Omental fat pad (tissue), 4 donors: ENCODE data around the gene NPBWR2. TPM values are rescaled to one million over a fixed set of nuclear protein-coding genes. Genes with fewer than 3 reads are reported as not detected.

ENCODE experiments used
- ATAC-seq: fragments of 150-250 bp; one replicate; pipeline ENCODE4 v1.9.1; 2016; ENCODE audit warnings: mild to moderate bottlenecking, moderate library complexity; ENCODE audit not compliant: low FRiP score
- DNase-seq: peaks from one replicate; pipeline ENCODE4 v3.0.0-alpha.2; 2019; ENCODE audit warnings: low spot score
- CTCF ChIP-seq, 3 donors: fragments of 450-650 bp; IDR thresholded peaks; one replicate each; pipeline ENCODE4 v1.5.1; 2016 to 2017; ENCODE audit warnings: antibody characterized with exemption in 3 of 3, mild to moderate bottlenecking in 3 of 3, moderate library complexity in 2 of 3
- total RNA-seq, 4 donors: library from RNA; depleted of rRNA; stranded (reverse); fragments of >200 nt; gene quantifications; one replicate each; pipeline ENCODE4 v1.1.0, GENCODE V29; 2016

NPBWR2 gene
- total RNA-seq, 4 donors from 2014 or later, result not detected

- ATAC-seq, result no peak
- DNase-seq, result no peak
- no peak for TF ChIP-seq CTCF (IDR thresholded peaks at IDR 0.05)
Measured at GRCh38 chr20:64099086-64099786, 8.1 kb downstream of the NPBWR2 start.

GRCh38 chr20:64098471-64099013 is 8.8 kb downstream of the NPBWR2 start:
- DNase-seq, result no peak
- ATAC-seq, result no peak

GRCh38 chr20:64096535-64096934 is 10.8 kb downstream of the NPBWR2 start:
- ATAC-seq, result no peak
- no peak for DNase-seq
- TF ChIP-seq CTCF (IDR thresholded peaks at IDR 0.05), result no peak

More at GRCh38 chr20:64098471-64099013, 8.8 kb downstream of the NPBWR2 start:
- no peak for TF ChIP-seq CTCF (IDR thresholded peaks at IDR 0.05)

GRCh38 chr20:64095927-64096326 is 11.4 kb downstream of the NPBWR2 start:
- no peak for DNase-seq
- TF ChIP-seq CTCF (IDR thresholded peaks at IDR 0.05), result no peak

GRCh38 chr20:64095455-64095854 is 11.9 kb downstream of the NPBWR2 start:
- no peak for DNase-seq
- no peak for TF ChIP-seq CTCF (IDR thresholded peaks at IDR 0.05)
- ATAC-seq, result no peak

More at GRCh38 chr20:64095927-64096326, 11.4 kb downstream of the NPBWR2 start:
- ATAC-seq, result no peak

- TF ChIP-seq CTCF (IDR thresholded peaks at IDR 0.05), result no peak
- ATAC-seq, result no peak
- no peak for DNase-seq
Measured at GRCh38 chr20:64093013-64093503, 14.3 kb downstream of the NPBWR2 start.
